Measurements from ENCODE around the gene OR5M8. TPM values are rescaled to one million over a fixed set of nuclear protein-coding genes. Genes with fewer than 3 reads are reported as not detected.

The OR5M8 gene
- total RNA-seq, 1 experiment from 2014 or later = not detected

Other genes starting within 250 kb of the OR5M8 start
- gene OR5T3, start 239.1 kb downstream of the OR5M8 start, total RNA-seq (2014; rRNA removed; shearing (Covaris generic)) = not detected in 2 replicates
- not detected in 2 replicates for gene OR5T1, start 217.2 kb downstream of the OR5M8 start, total RNA-seq (2014; rRNA removed; shearing (Covaris generic))
- not detected in 2 replicates for gene OR8H1, start 199.1 kb downstream of the OR5M8 start, total RNA-seq (2014; rRNA removed; shearing (Covaris generic))
- not detected in 2 replicates for gene OR8K3, start 176.2 kb downstream of the OR5M8 start, total RNA-seq (2014; rRNA removed; shearing (Covaris generic))
- gene OR8K1, start 145.3 kb downstream of the OR5M8 start, total RNA-seq (2014; rRNA removed; shearing (Covaris generic)) = not detected in 2 replicates
- not detected in 2 replicates for gene OR8J1, start 137.1 kb downstream of the OR5M8 start, total RNA-seq (2014; rRNA removed; shearing (Covaris generic))
- gene OR8U1, start 115.7 kb downstream of the OR5M8 start, total RNA-seq (2014; rRNA removed; shearing (Covaris generic)) = not detected in 2 replicates
- gene OR5AL1, start 78.7 kb downstream of the OR5M8 start, total RNA-seq (2014; rRNA removed; shearing (Covaris generic)) = not detected in 2 replicates
- gene OR5M3, start 18.0 kb downstream of the OR5M8 start, total RNA-seq (2014; rRNA removed; shearing (Covaris generic)) = not detected in 2 replicates
- not detected in 2 replicates for gene OR5M11, start 51.9 kb upstream of the OR5M8 start, total RNA-seq (2014; rRNA removed; shearing (Covaris generic))
- gene OR5M10, start 86.4 kb upstream of the OR5M8 start, total RNA-seq (2014; rRNA removed; shearing (Covaris generic)) = not detected in 2 replicates
- gene OR5M1, start 123.5 kb upstream of the OR5M8 start, total RNA-seq (2014; rRNA removed; shearing (Covaris generic)) = not detected in 2 replicates
- gene OR5AP2, start 151.1 kb upstream of the OR5M8 start, total RNA-seq (2014; rRNA removed; shearing (Covaris generic)) = not detected in 2 replicates
- not detected in 2 replicates for gene OR5AR1, start 172.3 kb upstream of the OR5M8 start, total RNA-seq (2014; rRNA removed; shearing (Covaris generic))
- gene OR9G1, start 207.7 kb upstream of the OR5M8 start, total RNA-seq (2014; rRNA removed; shearing (Covaris generic)) = not detected in 2 replicates